HepG2 (cell line): ENCODE measurements around the gene RNLS. TPM values are rescaled to one million over a fixed set of nuclear protein-coding genes. Genes with fewer than 3 reads are reported as not detected.

Source experiments
- ATAC-seq: fragments of 200-7000 bp; cut with Tn5 transposase; 3 replicates; pipeline ENCODE4 v1.9.1; 2020; ENCODE audit warnings: mild to moderate bottlenecking, moderate library complexity
- BruUV-seq: library from RNA; stranded (reverse); fragments of 400-500 nt; replicated peaks from 2 replicates; lab custom pipeline; 2021; lab: Mats Ljungman, UMichigan
- CTCF ChIA-PET: fragments of 300-600 bp; formaldehyde crosslinking; extraction: SDS; loops from one replicate; lab custom pipeline; 2021; ENCODE audit warnings: low total read pairs, inconsistent platforms, low intra/inter-chr PET ratio; lab: Yijun Ruan, JAX
- POLR2A ChIA-PET: fragments of 350-600 bp; sonication (Branson Sonifier 250); formaldehyde crosslinking; loops from one replicate; lab custom pipeline; 2020; ENCODE audit warnings: antibody characterized with exemption, inconsistent platforms; lab: Yijun Ruan, JAX
- DNase-seq: peaks from one replicate; pipeline ENCODE4 v3.0.0-alpha.2; 2015; ENCODE audit warnings: low spot score
- FAIRE-seq: peaks from 3 replicates; lab custom pipeline; 2011; peaks lifted over from hg19 to GRCh38; lab: Jason Lieb, UNC
- H2AFZ ChIP-seq: one replicate; pipeline ENCODE4 v1.6.1; 2011; ENCODE audit warnings: low read length, inconsistent platforms
- H3K27ac ChIP-seq: fragments of 300-600 bp; 3 replicates; pipeline ENCODE4 v1.8.0; 2011; ENCODE audit warnings: mixed run types, mild to moderate bottlenecking, mixed read lengths, low read length, inconsistent platforms; ENCODE audit not compliant: insufficient read depth; ENCODE audit errors: extremely low read length
- H3K27me3 ChIP-seq, 2 experiments: fragments of 200-600 bp in 1 of 2; 2 replicates in 1 of 2; 3 replicates in 1 of 2; pipeline versions ENCODE4 v1.6.0 to v1.8.0; 2011; ENCODE audit warnings: low read length in 2 of 2, mild to moderate bottlenecking in 2 of 2, moderate library complexity in 2 of 2, inconsistent platforms in 1 of 2; ENCODE audit not compliant: insufficient read depth in 2 of 2, control insufficient read depth in 1 of 2
- H3K36me3 ChIP-seq, 2 experiments: fragments of 200-600 bp in 1 of 2; replicated peaks in 1 of 2; 2 replicates in 1 of 2; 3 replicates in 1 of 2; pipeline versions ENCODE4 v1.5.1 to v1.8.0; 2011; ENCODE audit warnings: low read length in 2 of 2, inconsistent platforms in 1 of 2; ENCODE audit not compliant: insufficient read depth in 2 of 2, control insufficient read depth in 1 of 2
- H3K4me1 ChIP-seq: 2 replicates; pipeline ENCODE4 v1.5.1; 2012; ENCODE audit warnings: low read length, inconsistent platforms; ENCODE audit not compliant: insufficient read depth
- H3K4me2 ChIP-seq: 2 replicates; pipeline ENCODE4 v1.6.0; 2011; ENCODE audit warnings: low read depth, low read length, inconsistent platforms
- H3K4me3 ChIP-seq, 3 experiments: fragments of 200-600 bp in 1 of 3; sonication (generic), shearing (Covaris generic) in 1 of 3; replicated peaks in 1 of 3; 2 replicates each; pipeline ENCODE4 v1.5.1; 2011 to 2016; ENCODE audit warnings: low read length in 3 of 3, inconsistent platforms in 2 of 3, low read depth in 2 of 3, mild to moderate bottlenecking in 2 of 3, control low read depth in 1 of 3, mixed read lengths in 1 of 3; ENCODE audit not compliant: insufficient read depth in 1 of 3
- H3K79me2 ChIP-seq: one replicate; pipeline ENCODE4 v1.6.1; 2011; ENCODE audit warnings: low read length, inconsistent platforms; ENCODE audit not compliant: insufficient read depth
- H3K9ac ChIP-seq: 2 replicates; pipeline ENCODE4 v1.6.0; 2011; ENCODE audit warnings: mild to moderate bottlenecking, low read depth, low read length, inconsistent platforms; ENCODE audit not compliant: insufficient read depth
- H3K9me3 ChIP-seq: 2 replicates; pipeline ENCODE4 v1.5.1; 2012; ENCODE audit warnings: mild to moderate bottlenecking, low read length
- H4K20me1 ChIP-seq: 2 replicates; pipeline ENCODE4 v1.6.0; 2011; ENCODE audit warnings: inconsistent platforms, mild to moderate bottlenecking, low read length, moderate library complexity; ENCODE audit not compliant: insufficient read depth
- ATF7 ChIP-seq, 2 experiments: fragments of 450-650 bp in 1 of 2; sonication (generic) in 1 of 2; formaldehyde crosslinking in 1 of 2; IDR thresholded peaks; 2 replicates each; pipeline versions ENCODE4 v1.4.0 to v1.6.1; 2016 to 2020; ENCODE audit warnings: antibody characterized with exemption in 1 of 2, mild to moderate bottlenecking in 1 of 2, missing genetic modification reagents in 1 of 2
- CREB1 ChIP-seq, 2 experiments: fragments of 450-650 bp in 1 of 2; IDR thresholded peaks; 2 replicates each; pipeline ENCODE4 v1.6.1; 2016 to 2017; ENCODE audit warnings: control low read depth in 1 of 2, mild to moderate bottlenecking in 1 of 2, missing compliant biosample characterization in 1 of 2, missing genetic modification characterization in 1 of 2
- GFI1 ChIP-seq: sonication (generic); formaldehyde crosslinking; IDR thresholded peaks from 2 replicates; pipeline ENCODE4 v1.5.0; 2020; ENCODE audit warnings: missing genetic modification reagents, mild to moderate bottlenecking, borderline replicate concordance
- MBD4 ChIP-seq: IDR thresholded peaks from 2 replicates; pipeline ENCODE4 v1.6.1; 2012; ENCODE audit warnings: low read length, inconsistent platforms, borderline replicate concordance
- SP5 ChIP-seq: IDR thresholded peaks from 2 replicates; pipeline ENCODE4 v1.6.1; 2016; ENCODE audit warnings: low read depth, borderline replicate concordance
- ZBTB1 ChIP-seq: sonication (generic); formaldehyde crosslinking; IDR thresholded peaks from 2 replicates; pipeline ENCODE4 v1.4.0; 2020; ENCODE audit warnings: missing genetic modification reagents, borderline replicate concordance
- ZFYVE20 ChIP-seq: sonication (generic); formaldehyde crosslinking; IDR thresholded peaks from 2 replicates; pipeline ENCODE4 v1.8.0; 2023; ENCODE audit warnings: low read depth, mild to moderate bottlenecking, moderate library complexity, missing genetic modification reagents, borderline replicate concordance
- ZMAT3 ChIP-seq: sonication (generic); formaldehyde crosslinking; conservative IDR thresholded peaks from 2 replicates; pipeline ENCODE4 v1.7.0; 2021; ENCODE audit warnings: missing genetic modification reagents
- ZNF10 ChIP-seq: sonication (generic); formaldehyde crosslinking; IDR thresholded peaks from 2 replicates; pipeline ENCODE4 v1.4.0; 2020; ENCODE audit warnings: mild to moderate bottlenecking, low read depth, missing genetic modification reagents, borderline replicate concordance
- ZNF530 ChIP-seq: sonication (generic); formaldehyde crosslinking; IDR thresholded peaks from 2 replicates; pipeline ENCODE4 v1.5.0; 2020; ENCODE audit warnings: low read depth, mild to moderate bottlenecking, missing genetic modification reagents
- ZNF790 ChIP-seq: sonication (generic); formaldehyde crosslinking; IDR thresholded peaks from 2 replicates; pipeline ENCODE4 v1.8.0; 2022; ENCODE audit warnings: missing genetic modification reagents, mild to moderate bottlenecking, borderline replicate concordance
- whole genome bisulfite sequencing: methylation state at CpG from one replicate; pipeline ENCODE4 v1.1.6; 2017; ENCODE audit warnings: low lambda C conversion rate; 5-methylcytosine and 5-hydroxymethylcytosine counted together
- in situ Hi-C: cut with HindIII; loops from 2 replicates; pipeline ENCODE4 v1.10.0; 2017; ENCODE audit warnings: low pct_unique_long_range_greater_than_20kb; ENCODE audit not compliant: extremely low pct_ligation_motif_present
- intact Hi-C: fragments of 100-400 bp; cut with micrococcal nuclease; formaldehyde crosslinking; loops from one replicate; pipeline ENCODE4 v1.10.0; 2022; ENCODE audit not compliant: unreplicated experiment
- polyA plus RNA-seq, 8 experiments: library from polyadenylated mRNA; depleted of rRNA in 3 of 8; stranded (reverse) in 7 of 8; unstranded in 1 of 8; fragments of >200 nt; fragmentation: Illumina TruSeq in 4 of 8; extraction: Trizol in 4 of 8; gene quantifications; 2 replicates each; pipeline versions ENCODE4 v1.2.1 to v1.2.3, GENCODE V29; 2011 to 2016; ENCODE audit warnings: low read depth in 4 of 8, missing spikeins in 1 of 8, mixed read lengths in 1 of 8; ENCODE audit not compliant: insufficient read depth in 1 of 8
- total RNA-seq, 5 experiments: library from RNA; depleted of rRNA; stranded (reverse); fragments of >200 nt; fragmentation: Illumina TruSeq; extraction: Trizol; gene quantifications; 2 replicates each; pipeline ENCODE4 v1.2.3, GENCODE V29; 2016; ENCODE audit warnings: low read depth in 1 of 5

RNLS gene
- total and polyA plus RNA-seq, 2 of the 13 experiments (the other 11 are each of a cell fraction or from before 2014, with no cell fraction given) = not detected

- Histone ChIP-seq H3K4me2 (no peak overlapping the region), H3K4me3 (no peak overlapping the region), H3K27me3 (no peaks in the 10 kb centered on the region), H3K9me3 (no peaks in the 10 kb centered on the region), H3K36me3 (no peaks in the 10 kb centered on the region), H4K20me1 (no peaks in the 10 kb centered on the region), H3K9ac (no peak overlapping the region), H3K27ac (no peak overlapping the region), H2AFZ (no peak overlapping the region), H3K4me1 (no peaks in the 10 kb centered on the region), H3K79me2 (no peaks in the 10 kb centered on the region)
- no peak for ATAC-seq
- CTCF ChIA-PET = no interaction called here
- FAIRE-seq = no peak
- no peak for DNase-seq
- 42% methylated on average over 2 of the region's 2 CpGs for WGBS
- no TSS peak for BruUV-seq
- POLR2A ChIA-PET = no interaction called here
- in situ Hi-C loops = no loop called here
- intact Hi-C loops = no loop called here
- TF ChIP-seq ZNF10 (CRISPR knock-in tag) = no peak
- no peak for TF ChIP-seq ZNF530 (CRISPR knock-in tag)
- TF ChIP-seq SP5 (CRISPR knock-in tag) = no peak
- no peak for TF ChIP-seq ZMAT3 (CRISPR knock-in tag)
- TF ChIP-seq ZNF790 (CRISPR knock-in tag) = no peak
- TF ChIP-seq ZBTB1 (CRISPR knock-in tag) = no peak
- no peak for TF ChIP-seq GFI1 (CRISPR knock-in tag)
- no peak for TF ChIP-seq MBD4
Measured at GRCh38 chr10:88433565-88434186, 149.4 kb downstream of the RNLS start.

- Histone ChIP-seq H3K79me2 (no peaks in the 10 kb centered on the region), H2AFZ (no peak overlapping the region), H3K4me3 (no peak overlapping the region), H3K36me3 (no peaks in the 10 kb centered on the region), H3K27ac (no peak overlapping the region), H3K27me3 (no peaks in the 10 kb centered on the region), H3K4me1 (no peaks in the 10 kb centered on the region), H3K9ac (no peak overlapping the region), H4K20me1 (no peaks in the 10 kb centered on the region), H3K4me2 (no peak overlapping the region), H3K9me3 (no peaks in the 10 kb centered on the region)
- ATAC-seq = no peak
- intact Hi-C loops = no loop called here
- ChIA-PET CTCF (no interaction called here), POLR2A (no interaction called here)
- WGBS = 29% methylated on average over 1 of the region's 1 CpG
- DNase-seq = no peak
- TF ChIP-seq ZFYVE20 (CRISPR knock-in tag) = no peak
- peak; percentile 91 for TF ChIP-seq ATF7 (IDR thresholded peaks at IDR 0.05)
- no peak for TF ChIP-seq ATF7 (CRISPR knock-in tag; IDR thresholded peaks at IDR 0.05)
- TF ChIP-seq CREB1 (IDR thresholded peaks at IDR 0.05) = 0 out of 2 replicates have a peak, but pooled peaks have one; percentile 16
- no peak for TF ChIP-seq CREB1 (CRISPR knock-in tag; IDR thresholded peaks at IDR 0.05)
- BruUV-seq = no TSS peak
- in situ Hi-C loops = no loop called here
- FAIRE-seq = no peak
Measured at GRCh38 chr10:88431103-88431502, 152.0 kb downstream of the RNLS start.
